ENCODE measurements around the gene FAM167B.

FAM167B gene

DNA sequence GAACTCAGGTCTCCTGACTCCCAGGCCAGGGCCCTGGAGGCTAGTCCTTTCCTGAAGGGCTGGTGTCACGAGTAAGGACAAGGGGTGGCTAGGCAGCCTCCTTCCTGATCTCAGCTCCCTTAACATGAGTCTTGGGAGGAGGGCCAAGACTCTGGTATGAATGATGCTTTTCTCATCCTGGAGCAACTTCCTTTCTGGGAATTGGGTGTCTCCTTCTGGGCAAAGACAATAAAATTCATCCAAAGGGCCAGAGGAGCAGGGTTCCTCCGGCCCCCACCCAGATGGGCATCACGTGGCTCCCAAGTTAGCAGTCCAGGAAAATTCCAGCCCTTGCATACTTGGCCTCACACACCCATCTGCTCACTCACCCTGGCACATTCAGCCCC, at the start of gene FAM167B:
TSS of gene FAM167B (plus strand) at position 335 of the 386 bp plus-strand sequence. CDS start 200 bp downstream, outside the sequence.
- DNase-seq, result no peak

DNA sequence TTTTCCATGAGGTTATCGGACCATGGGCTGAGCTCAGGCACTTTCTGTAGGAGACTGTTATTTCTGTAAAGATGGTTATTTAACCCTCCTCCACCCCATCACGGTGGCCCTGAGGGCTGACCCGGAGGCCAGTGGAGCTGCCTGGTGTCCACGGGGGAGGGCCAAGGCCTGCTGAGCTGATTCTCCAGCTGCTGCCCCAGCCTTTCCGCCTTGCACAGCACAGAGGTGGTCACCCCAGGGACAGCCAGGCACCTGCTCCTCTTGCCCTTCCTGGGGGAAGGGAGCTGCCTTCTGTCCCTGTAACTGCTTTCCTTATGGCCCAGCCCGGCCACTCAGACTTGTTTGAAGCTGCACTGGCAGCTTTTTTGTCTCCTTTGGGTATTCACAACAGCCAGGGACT, 49.2 kb upstream of the FAM167B start:
- no peak for DNase-seq

GRCh38 chr1:32198237-32199042, 48.6 kb upstream of the FAM167B start:
- DNase-seq, result no peak

DNA sequence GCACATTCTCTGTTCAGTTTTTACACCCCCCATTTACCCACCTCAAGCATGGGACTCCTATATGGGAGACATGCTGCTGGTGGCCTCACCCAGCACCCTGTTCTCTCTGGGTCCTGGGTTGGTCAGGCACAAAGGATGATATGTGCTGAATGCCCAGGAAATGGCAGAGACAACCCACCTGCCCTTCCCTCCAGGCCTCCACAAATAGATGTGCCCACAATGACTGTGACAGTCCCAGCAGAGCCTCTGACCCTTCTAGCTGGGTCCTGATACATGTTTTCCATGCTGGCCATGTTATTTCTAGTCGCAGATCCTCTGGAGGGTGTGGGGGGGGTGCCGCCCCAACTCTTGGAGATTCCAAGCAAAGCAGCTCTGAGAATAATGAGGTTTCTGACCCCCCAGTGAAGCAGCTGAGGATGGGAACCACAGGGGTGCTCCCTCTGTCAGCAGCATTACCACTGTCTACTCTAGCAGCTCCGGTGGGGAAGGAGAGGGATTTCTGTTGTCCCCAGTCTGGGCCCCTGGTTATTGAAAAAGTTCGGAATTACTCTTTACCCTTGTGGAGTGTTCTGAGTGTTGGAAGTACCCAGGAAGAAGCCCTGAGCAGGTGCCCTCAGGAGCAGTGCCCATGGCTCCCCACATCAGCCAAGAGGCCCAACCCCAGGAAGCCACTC, 47.8 kb upstream of the FAM167B start:
- no peak for DNase-seq

DNA sequence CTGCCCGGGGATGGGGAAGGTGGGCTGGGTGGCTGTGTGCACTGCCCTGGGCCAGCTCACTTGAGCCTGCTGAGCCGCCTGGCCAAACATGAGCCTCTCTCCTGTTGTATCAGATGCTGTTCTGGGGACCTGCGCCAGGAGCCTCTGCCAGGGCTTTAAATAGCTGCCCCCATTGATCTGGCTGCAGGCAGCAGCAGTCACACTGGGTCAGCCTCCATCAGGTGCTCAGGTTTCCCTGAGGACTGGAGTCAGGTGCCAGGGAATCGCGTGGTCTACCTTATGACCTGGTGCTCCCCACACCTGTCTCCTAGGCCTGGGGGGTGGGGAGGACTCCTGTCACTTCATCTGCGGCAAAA, 47.3 kb upstream of the FAM167B start:
- DNase-seq, result peak in 23 of 56 donors; percentile 4 to 52 (median 28)

- peak in 51 of 56 donors; percentile 21 to 81 (median 49) for DNase-seq
Measured at GRCh38 chr1:32200226-32201010, 46.6 kb upstream of the FAM167B start, which contains the start of gene CCDC28B. Gene CCDC28B (plus strand): TSS chr1:32200595. CDS start chr1:32201936, 1,341 bp downstream.

DNA sequence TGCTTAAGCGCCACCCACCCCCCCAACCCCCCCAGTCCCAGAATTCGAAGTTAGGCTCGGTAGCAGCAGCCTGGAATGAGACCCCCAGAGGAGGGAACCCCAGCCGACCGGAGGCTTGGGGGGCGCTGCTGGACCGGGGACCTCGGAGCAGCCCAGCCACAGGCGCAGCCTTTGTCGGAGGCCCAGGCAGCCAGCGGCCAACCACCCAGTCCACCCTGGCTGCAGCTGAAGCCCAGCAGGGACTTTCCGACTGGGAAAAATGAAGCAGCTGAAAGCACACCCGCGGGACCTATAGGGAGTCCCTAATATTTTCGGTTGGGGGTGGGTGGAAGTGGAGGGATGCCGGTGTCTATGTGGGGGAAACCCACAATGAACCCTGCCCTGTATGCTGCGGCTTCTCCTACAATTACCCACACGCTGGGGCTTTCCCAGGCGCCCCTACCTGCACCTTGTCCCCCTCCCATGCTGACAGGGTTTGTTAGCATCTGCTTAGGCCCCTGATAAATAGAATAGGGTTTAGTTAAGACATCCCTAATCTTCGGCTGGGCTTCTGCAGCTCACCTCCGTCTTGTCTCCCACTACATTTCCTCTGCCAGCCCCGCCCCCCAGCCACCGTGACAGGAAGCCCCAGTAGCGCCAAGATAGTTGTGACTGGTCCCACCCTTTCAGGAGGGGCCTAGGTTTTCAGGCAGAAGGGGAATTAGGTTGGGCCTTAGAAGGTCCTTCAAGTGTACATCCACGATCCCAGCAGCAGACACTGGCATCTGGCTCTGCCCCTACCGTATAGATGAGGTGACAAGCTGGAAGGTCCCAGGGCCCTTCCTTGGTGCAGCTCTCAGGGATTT, 45.8 kb upstream of the FAM167B start:
- peak in 46 of 56 donors; percentile 15 to 84 (median 49) for DNase-seq

DNA sequence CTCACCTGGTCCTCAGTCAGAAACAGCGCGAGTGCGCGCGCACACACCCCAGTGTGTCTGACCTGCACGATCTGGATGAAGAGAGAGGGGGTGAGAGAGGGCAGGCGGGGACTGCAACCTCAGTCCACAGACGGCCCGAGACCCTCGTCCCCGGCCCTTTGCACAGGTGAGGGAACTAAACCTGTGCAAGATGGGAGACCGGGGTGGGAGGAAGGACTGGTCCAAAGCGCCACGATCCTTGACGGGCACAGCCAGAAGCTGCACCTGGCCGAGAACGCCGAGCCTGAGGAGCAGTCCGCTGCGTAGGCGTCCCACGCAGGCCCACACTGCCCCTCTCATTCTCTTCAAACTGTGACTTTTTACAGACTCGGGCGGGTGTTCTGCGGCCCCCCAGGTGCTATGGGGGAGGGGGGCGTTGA, 42.1 kb upstream of the FAM167B start:
- peak in 3 of 56 donors; percentile 22 to 36 (median 33) for DNase-seq

- DNase-seq, result peak in 55 of 56 donors; percentile 27 to 91 (median 76)
Measured at GRCh38 chr1:32205401-32206370, 41.3 kb upstream of the FAM167B start, which contains the start of gene IQCC. Gene IQCC (plus strand): TSS chr1:32205671. CDS start chr1:32205682, 11 bp downstream.

GRCh38 chr1:32208469-32208868, 38.6 kb upstream of the FAM167B start:
- no peak for DNase-seq

- peak in 10 of 56 donors; percentile 6 to 29 (median 16) for DNase-seq
Measured at GRCh38 chr1:32208891-32209328, 38.1 kb upstream of the FAM167B start, which contains the start of gene DCDC2B. Gene DCDC2B (plus strand): TSS chr1:32209089. CDS start chr1:32209094, 5 bp downstream.

GRCh38 chr1:32215629-32216480, 31.2 kb upstream of the FAM167B start:
- DNase-seq, result peak in 37 of 56 donors; percentile 4 to 71 (median 32)

DNA sequence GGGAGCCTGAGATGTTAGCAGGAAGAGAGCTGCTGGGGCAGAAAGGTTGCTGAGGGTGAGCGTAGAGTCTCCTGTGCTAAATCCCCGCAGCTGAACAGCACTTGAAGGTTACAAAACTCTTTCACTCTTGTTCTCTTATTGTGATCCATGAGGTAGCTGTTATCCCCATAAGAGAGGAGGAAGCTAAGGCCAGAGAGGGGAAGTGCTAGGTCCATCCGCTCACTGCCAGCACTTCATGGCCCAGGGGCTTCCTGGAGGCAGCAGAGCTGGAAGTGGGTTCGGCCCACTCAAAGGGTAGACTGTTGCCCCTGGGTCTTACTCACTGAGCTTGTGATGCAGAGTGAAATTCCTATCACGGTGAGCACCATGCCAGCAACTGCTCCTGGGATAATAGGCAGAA, 30.5 kb upstream of the FAM167B start:
- no peak for DNase-seq

DNA sequence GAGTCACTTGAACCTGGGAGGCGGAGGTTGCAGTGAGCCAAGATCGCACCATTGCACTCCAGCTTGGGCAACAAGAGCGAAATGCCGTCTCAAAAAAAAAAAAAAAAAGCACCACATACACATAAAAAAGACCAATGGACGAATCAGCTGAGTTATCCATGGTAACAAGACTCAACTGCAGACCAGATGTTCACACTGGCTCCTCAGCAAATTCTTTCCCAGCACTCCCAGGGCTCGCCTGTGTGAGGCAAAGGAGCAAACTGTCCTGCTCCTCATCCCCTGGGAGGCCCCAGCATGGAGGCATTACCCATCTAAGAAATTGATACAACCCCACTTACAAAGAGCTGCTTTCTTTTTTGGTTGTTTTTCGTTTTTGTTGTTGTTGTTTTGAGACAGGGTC, 28.0 kb upstream of the FAM167B start:
- DNase-seq, result no peak

- DNase-seq, result no peak
Measured at GRCh38 chr1:32220746-32221580, 26.1 kb upstream of the FAM167B start.

DNA sequence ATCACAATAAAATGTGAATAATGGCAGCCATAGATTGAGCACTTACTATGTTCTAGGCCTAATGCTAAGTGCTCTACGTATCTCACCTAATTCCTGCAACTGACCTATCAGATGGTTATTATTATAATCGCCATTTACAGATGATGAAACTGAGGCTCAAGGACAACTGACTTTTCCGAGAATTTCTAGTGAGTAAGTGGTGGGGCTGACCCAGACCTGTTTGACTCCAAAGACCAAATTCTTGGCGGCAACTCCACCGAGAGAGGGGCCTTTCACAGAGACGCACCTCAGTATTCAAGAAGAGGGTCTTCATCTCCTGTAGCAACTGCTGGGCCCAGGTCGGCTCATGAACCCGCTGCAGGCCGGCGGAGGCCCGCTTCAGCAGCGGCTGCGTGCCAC, 25.4 kb upstream of the FAM167B start:
- no peak for DNase-seq

Measured in nucleus accumbens (tissue), 56 donors.